OCI-LY1 (cell line): ENCODE results near the gene GAMT.

Experiments used
- CTCF ChIP-seq: fragments of 200-600 bp; sonication (generic), shearing (Covaris generic); IDR thresholded peaks from 2 replicates; pipeline ENCODE4 v1.5.1; 2017; ENCODE audit warnings: mild to moderate bottlenecking, antibody characterized with exemption, low read length, moderate library complexity, mixed read lengths
- EZH2 ChIP-seq: fragments of 200-600 bp; sonication (generic), shearing (Covaris generic); IDR thresholded peaks from 2 replicates; pipeline ENCODE4 v1.8.0; 2017; ENCODE audit warnings: borderline replicate concordance, mixed run types, mild to moderate bottlenecking, antibody characterized with exemption, low read length, moderate library complexity, mixed read lengths

GRCh38 chr19:1394252-1395193 is 6.8 kb downstream of the GAMT start:
- no peak for TF ChIP-seq CTCF
- no peak for TF ChIP-seq EZH2
